Kidney (tissue), 14 donors: Measurements from ENCODE around the gene TMEM130. TPM values are rescaled to one million over a fixed set of nuclear protein-coding genes. Genes with fewer than 3 reads are reported as not detected.

Source experiments
- DNase-seq, 5 donors: peaks; one replicate each; pipeline ENCODE4 v3.0.0-alpha.2; 2013 to 2020
- FAIRE-seq: peaks from 2 replicates; lab custom pipeline; 2012; peaks lifted over from hg19 to GRCh38; lab: Jason Lieb, UNC
- H3K27ac ChIP-seq, 2 donors: one replicate each; pipeline ENCODE4 v1.7.0; 2013; ENCODE audit warnings: low read depth in 2 of 2, low read length in 2 of 2, inconsistent platforms in 1 of 2
- H3K27me3 ChIP-seq: one replicate; pipeline ENCODE4 v1.7.1; 2013; ENCODE audit warnings: low read length, inconsistent platforms; ENCODE audit not compliant: control insufficient read depth, insufficient read depth
- H3K36me3 ChIP-seq, 3 donors: one replicate each; pipeline versions ENCODE4 v1.7.0 to v1.7.1; 2013; ENCODE audit warnings: low read length in 3 of 3, control low read depth in 1 of 3, inconsistent platforms in 1 of 3; ENCODE audit not compliant: insufficient read depth in 3 of 3, control insufficient read depth in 2 of 3
- H3K4me1 ChIP-seq, 3 donors: one replicate each; pipeline versions ENCODE4 v1.7.0 to v1.7.1; 2013; ENCODE audit warnings: low read length in 3 of 3, inconsistent platforms in 1 of 3, low read depth in 1 of 3; ENCODE audit not compliant: control insufficient read depth in 2 of 3, insufficient read depth in 2 of 3
- H3K4me3 ChIP-seq, 3 donors: one replicate each; pipeline versions ENCODE4 v1.7.0 to v1.8.1; 2013; ENCODE audit warnings: low read length in 3 of 3, control low read depth in 1 of 3, inconsistent platforms in 1 of 3
- H3K9ac ChIP-seq, 3 donors: one replicate each; pipeline versions ENCODE4 v1.7.0 to v1.7.1; 2013; ENCODE audit warnings: low read length in 3 of 3, control low read depth in 1 of 3, inconsistent platforms in 1 of 3
- H3K9me3 ChIP-seq, 3 donors: one replicate each; pipeline versions ENCODE4 v1.7.0 to v1.7.1; 2013; ENCODE audit warnings: low read length in 3 of 3, control low read depth in 1 of 3, inconsistent platforms in 1 of 3; ENCODE audit not compliant: control insufficient read depth in 2 of 3, insufficient read depth in 1 of 3
- CTCF ChIP-seq: IDR thresholded peaks from 3 replicates; pipeline ENCODE4 v1.5.1; 2012; ENCODE audit warnings: mild to moderate bottlenecking, moderate library complexity, borderline replicate concordance; ENCODE audit not compliant: insufficient read depth; ENCODE audit errors: extremely low read depth
- intact Hi-C: fragments of 100-400 bp; cut with DNase I; formaldehyde crosslinking; loops from one replicate; pipeline ENCODE4 v1.11.1; 2022
- polyA plus RNA-seq: library from polyadenylated mRNA; stranded (reverse); fragments of 350-450 nt; fragmentation: Illumina TruSeq; extraction: RNeasy Lipid Tissue Mini Kit (QIAGEN cat#74804); gene quantifications from one replicate; pipeline ENCODE4 v1.2.3, GENCODE V29; 2014; ENCODE audit warnings: low read depth, low replicate concordance; ENCODE audit not compliant: insufficient read depth
- total RNA-seq: library from RNA; stranded (reverse); fragmentation: NEBNext Ultra II Directional; extraction: Animal tissue kit (Norgen Biotek cat#: 25700); gene quantifications from one replicate; pipeline ENCODE4 v1.2.1, GENCODE V29; 2021
- donor health status: control.
- donor health status: control.
- donor health status: control.
- donor health status: control.
- donor health status: control.
- donor health status: DM: yes; HTN: yes; CAD: no.
- donor health status: Normal renal cell carcinoma (clear cell type).

TMEM130 gene
- total and polyA plus RNA-seq, 2 donors from 2014 or later = 5.0 to 12.9 TPM

- Histone ChIP-seq H3K9me3 (no peaks in the 10 kb centered on the region), H3K4me1 (peaks cover 0 to 17% (median 0%) of the 10 kb centered on the region in 3 donors), H3K27me3 (no peaks in the 10 kb centered on the region), H3K36me3 (peaks cover 2 to 7% (median 6%) of the 10 kb centered on the region in 3 donors), H3K9ac (peak overlapping the region in 2 of 3 donors; percentile 43 to 65), H3K27ac (no peak overlapping the region), H3K4me3 (peak overlapping the region; percentile 20 to 94 (median 39))
- TF ChIP-seq CTCF = no peak
- no peak for DNase-seq
- intact Hi-C loops = no loop called here
- no peak for FAIRE-seq
These were observed 8.0 kb upstream of the TMEM130 start for GRCh38 chr7:98877692-98878364.

GRCh38 chr7:98877146-98877545, 7.3 kb upstream of the TMEM130 start:
- Histone ChIP-seq H3K9ac (no peak overlapping the region), H3K9me3 (no peaks in the 10 kb centered on the region), H3K36me3 (peaks cover 0 to 3% (median 2%) of the 10 kb centered on the region in 3 donors), H3K27me3 (no peaks in the 10 kb centered on the region), H3K4me1 (peaks cover 0 to 17% (median 0%) of the 10 kb centered on the region in 3 donors), H3K4me3 (no peak overlapping the region), H3K27ac (no peak overlapping the region)
- TF ChIP-seq CTCF = no peak
- DNase-seq (peak in 1 of 5 donors; percentile 47), FAIRE-seq (no peak)
- intact Hi-C loops = no loop called here

- intact Hi-C loops = no loop called here
- no peak for DNase-seq
- no peak for FAIRE-seq
- Histone ChIP-seq H3K36me3 (no peaks in the 10 kb centered on the region), H3K9ac (no peak overlapping the region), H3K27me3 (no peaks in the 10 kb centered on the region), H3K27ac (no peak overlapping the region), H3K9me3 (no peaks in the 10 kb centered on the region), H3K4me1 (peaks cover 0 to 17% (median 0%) of the 10 kb centered on the region in 3 donors), H3K4me3 (no peak overlapping the region)
- no peak for TF ChIP-seq CTCF
These were observed 5.7 kb upstream of the TMEM130 start for GRCh38 chr7:98875501-98875900.
